ENCODE data around the gene AKAP9. TPM values are rescaled to one million over a fixed set of nuclear protein-coding genes. Genes with fewer than 3 reads are reported as not detected.
"Not testable (repeated sequence)": the region's sequence is repeated elsewhere in the genome, so short reads cannot be mapped to it uniquely, and the experiment has no call there.

AKAP9 gene
- total RNA-seq, 2 experiments from 2014 or later, result 21.8 to 23.6 TPM

DNA sequence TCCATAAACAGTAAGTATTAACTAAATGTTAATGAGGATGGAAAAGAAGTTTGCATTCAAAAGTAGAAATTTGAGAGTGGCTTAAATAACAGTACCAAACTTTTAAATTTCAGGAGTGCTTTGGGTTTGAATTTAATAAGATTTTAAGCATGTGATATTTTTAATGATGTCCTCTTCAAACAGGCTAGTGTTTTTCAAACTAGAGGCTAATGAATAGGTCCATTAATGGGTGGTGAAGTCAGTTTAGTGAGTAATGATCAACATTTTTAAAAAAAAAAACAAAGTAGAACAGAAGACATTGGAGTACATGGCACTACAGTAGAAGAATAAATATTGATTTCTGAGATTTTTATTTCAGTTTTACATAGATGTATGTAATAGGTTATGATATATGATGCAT, 72.9 kb downstream of the AKAP9 start:
- Mint-ChIP-seq H3K27me3 (no peaks in the 10 kb centered on the region), H3K27ac (no peak overlapping the region)

DNA sequence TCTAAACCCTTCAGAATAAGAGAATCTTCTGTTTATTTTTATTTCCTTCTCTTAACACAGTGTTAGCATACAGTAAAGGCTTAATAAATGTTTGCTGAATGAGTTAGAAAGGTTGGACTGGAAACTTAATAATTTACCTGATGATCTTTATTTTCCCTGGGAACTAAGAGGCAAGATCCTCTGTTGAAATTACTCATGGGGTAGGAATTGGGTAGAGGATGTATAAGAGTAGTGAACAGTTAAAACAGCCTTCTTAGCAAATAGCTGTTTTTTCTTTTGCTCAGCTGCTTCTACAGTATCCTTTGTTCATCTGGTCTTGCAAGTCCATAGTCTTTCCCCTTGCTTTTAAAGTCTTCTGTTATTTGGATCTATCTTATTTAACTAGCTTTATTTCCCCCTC, 80.0 kb downstream of the AKAP9 start:
- H3K27me3 Mint-ChIP-seq, result no peaks in the 10 kb centered on the region
- no peaks in the 10 kb centered on the region for H3K4me1 Mint-ChIP-seq
- H3K36me3 Mint-ChIP-seq, result peaks cover 15% of the 10 kb centered on the region
- H3K4me3 Mint-ChIP-seq, result no peak overlapping the region
- H3K9me3 Mint-ChIP-seq, result no peaks in the 10 kb centered on the region
- H3K27ac Mint-ChIP-seq, result no peak overlapping the region
- no peak for DNase-seq

More for the DNA sequence above, 72.9 kb downstream of the AKAP9 start:
- H3K4me1 Mint-ChIP-seq, result no peaks in the 10 kb centered on the region
- peaks cover 9% of the 10 kb centered on the region for H3K9me3 Mint-ChIP-seq
- DNase-seq, result no peak
- peaks cover 25% of the 10 kb centered on the region for H3K36me3 Mint-ChIP-seq
- no peak overlapping the region for H3K4me3 Mint-ChIP-seq

DNA sequence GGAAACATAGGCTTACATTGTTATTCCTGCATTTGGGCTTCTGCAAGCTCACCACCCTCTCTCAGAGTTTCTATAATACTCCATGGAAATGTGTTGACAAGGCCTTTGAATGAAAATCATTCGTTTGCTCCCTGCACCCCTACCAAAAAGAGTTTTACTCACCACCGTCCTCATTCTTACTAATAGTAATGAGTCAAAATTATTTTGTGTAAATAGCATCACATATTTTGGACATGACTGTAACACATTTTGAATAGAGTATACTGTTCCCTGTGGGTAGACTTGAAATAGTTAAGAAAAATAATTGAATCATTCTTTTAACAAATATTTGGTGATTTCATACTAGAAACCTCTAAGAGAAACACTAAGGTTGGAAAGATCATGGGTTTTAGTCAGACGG, 84.6 kb downstream of the AKAP9 start:
- Mint-ChIP-seq H3K9me3 (peaks cover 2% of the 10 kb centered on the region), H3K27ac (no peak overlapping the region), H3K36me3 (peaks cover 32% of the 10 kb centered on the region), H3K4me1 (no peaks in the 10 kb centered on the region), H3K4me3 (no peak overlapping the region), H3K27me3 (no peaks in the 10 kb centered on the region)
- DNase-seq, result no peak

DNA sequence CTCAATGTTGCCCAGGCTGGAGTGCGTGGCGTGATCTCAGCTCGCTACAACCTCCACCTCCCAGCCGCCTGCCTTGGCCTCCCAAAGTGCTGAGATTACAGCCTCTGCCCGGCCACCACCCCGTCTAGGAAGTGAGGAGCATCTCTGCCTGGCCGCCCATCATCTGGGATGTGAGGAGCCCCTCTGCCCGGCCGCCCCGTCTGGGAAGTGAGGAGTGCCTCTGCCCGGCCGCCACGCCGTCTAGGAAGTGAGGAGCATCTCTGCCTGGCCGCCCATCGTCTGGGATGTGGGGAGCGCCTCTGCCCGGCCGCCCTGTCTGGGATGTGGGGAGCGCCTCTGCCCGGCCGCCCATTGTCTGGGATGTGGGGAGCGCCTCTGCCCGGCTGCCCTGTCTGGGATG, 86.0 kb downstream of the AKAP9 start:
- H3K27ac Mint-ChIP-seq, H3K4me1 Mint-ChIP-seq, H3K4me3 Mint-ChIP-seq, H3K9me3 Mint-ChIP-seq, H3K27me3 Mint-ChIP-seq, DNase-seq: not testable (repeated sequence)
- H3K36me3 Mint-ChIP-seq, result peaks cover 34% of the 10 kb centered on the region

DNA sequence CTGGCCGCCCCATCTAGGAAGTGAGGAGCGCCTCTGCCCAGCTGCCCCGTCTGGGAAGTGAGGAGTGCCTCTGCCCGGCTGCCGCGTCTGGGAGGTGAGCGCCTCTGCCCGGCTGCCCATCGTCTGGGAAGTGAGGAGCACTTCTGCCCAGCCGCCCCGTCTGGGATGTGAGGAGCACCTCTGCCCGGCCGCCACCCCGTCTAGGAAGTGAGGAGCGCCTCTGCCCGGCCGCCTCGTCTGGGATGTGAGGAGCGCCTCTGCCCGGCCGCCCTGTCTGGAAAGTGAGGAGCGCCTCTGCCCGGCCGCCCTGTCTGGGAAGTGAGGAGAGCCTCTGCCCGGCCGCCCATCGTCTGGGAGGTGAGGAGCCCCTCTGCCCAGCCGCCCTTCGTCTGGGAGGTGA, 86.5 kb downstream of the AKAP9 start:
- H3K27me3 Mint-ChIP-seq, H3K9me3 Mint-ChIP-seq, DNase-seq, H3K4me3 Mint-ChIP-seq, H3K4me1 Mint-ChIP-seq, H3K27ac Mint-ChIP-seq: not testable (repeated sequence)
- peaks cover 39% of the 10 kb centered on the region for H3K36me3 Mint-ChIP-seq

DNA sequence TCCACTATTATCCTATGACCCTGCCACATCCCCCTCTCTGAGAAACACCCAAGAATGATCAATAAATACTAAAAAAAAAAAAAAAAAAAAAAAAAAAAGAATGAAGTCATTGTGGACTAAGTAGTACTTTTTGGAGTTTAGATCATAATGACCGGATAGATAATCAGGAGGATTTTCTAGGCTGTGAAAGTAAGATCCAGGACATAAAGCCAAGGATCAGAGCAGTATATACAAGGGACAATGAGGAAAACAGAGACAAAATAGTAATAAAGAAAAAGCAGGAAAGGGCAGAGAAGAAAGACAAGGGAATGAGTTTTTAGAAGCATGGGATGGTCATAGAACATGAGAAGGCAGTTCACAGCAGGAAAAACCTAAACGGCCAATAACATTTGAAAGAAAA, 87.6 kb downstream of the AKAP9 start:
- Mint-ChIP-seq H3K4me3 (no peak overlapping the region), H3K27me3 (no peaks in the 10 kb centered on the region), H3K27ac (no peak overlapping the region), H3K9me3 (peaks cover 2% of the 10 kb centered on the region), H3K4me1 (no peaks in the 10 kb centered on the region), H3K36me3 (peaks cover 36% of the 10 kb centered on the region)
- no peak for DNase-seq

DNA sequence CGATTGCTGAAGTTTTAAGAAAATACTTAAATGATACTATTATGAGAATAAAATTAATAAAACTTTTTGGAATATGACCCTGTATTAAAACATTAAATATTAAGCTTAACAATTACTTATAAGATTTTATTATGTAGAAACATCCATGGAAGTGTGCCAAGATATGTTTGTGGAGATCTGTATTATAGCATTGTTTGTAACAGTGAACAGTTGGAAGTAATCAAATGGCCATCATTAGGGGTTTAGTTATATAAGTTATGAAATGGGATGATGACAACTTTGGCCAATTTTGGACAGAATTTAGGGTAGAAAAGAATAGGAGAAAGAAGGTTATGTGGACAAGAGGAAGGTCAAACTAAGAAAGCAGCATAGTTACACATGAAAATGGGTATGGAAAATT, 88.0 kb downstream of the AKAP9 start:
- Mint-ChIP-seq H3K27ac (no peak overlapping the region), H3K9me3 (peaks cover 2% of the 10 kb centered on the region), H3K27me3 (no peaks in the 10 kb centered on the region), H3K4me3 (no peak overlapping the region), H3K36me3 (peaks cover 32% of the 10 kb centered on the region), H3K4me1 (no peaks in the 10 kb centered on the region)
- DNase-seq, result no peak

DNA sequence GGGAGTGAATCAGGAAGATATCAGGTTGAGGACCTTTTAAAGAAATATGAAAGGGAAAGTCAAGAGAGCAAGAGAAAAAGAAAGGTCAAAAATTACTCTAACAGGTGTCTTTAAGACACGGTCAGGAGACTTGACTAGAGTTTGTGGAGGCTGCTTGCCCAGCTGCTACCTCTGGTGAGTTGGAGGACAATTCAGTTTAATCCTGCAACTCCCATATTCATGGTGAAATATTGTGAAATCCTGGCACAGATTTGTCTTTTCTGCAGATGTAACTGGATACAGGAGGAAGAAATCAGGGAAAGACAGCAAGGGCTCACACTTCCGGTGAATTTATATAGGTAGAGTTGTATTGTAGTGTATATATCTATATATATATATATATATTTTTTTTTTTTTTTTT, 93.5 kb downstream of the AKAP9 start:
- Mint-ChIP-seq H3K27ac (no peak overlapping the region), H3K4me3 (no peak overlapping the region), H3K9me3 (no peaks in the 10 kb centered on the region), H3K36me3 (peaks cover 14% of the 10 kb centered on the region), H3K27me3 (no peaks in the 10 kb centered on the region), H3K4me1 (no peaks in the 10 kb centered on the region)
- no peak for DNase-seq

DNA sequence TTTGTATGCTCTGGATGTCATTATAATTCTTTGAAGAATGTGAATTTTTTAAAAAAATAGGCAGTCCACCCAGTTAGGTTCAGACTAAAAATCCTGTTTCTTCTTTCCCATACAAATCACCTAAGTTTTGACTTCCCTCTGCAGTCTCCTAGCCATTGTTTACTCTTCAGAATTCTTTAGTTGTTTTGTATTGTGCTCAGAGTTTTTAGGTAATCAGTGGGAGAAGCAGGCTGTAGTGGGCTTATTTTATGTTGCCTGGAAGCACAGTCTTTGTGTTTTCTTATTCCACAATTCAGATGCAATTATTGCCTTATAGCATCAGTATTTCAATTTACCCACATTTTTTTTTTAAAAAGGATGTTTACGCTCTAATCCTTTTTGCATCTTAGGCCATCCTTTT, 94.9 kb downstream of the AKAP9 start:
- DNase-seq, result no peak
- H3K27ac Mint-ChIP-seq, result no peak overlapping the region

DNA sequence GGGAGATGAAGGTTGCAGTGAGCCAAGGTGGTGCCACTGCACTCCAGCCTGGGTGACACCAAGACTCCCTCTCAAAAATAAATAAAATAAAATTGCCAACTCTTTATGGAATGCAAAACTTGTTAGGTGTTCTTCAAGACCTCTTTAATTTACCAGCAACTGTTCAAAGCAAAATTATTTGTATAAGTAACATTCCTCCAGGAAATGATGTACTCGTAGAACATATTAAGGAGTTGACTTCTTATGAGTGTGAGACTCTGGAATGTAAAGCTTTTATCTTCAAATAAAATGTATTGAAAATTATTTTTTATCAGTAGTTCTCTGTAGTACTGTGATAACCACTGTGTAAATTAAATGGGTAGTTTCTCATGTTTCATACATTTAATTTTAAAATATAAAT, 99.2 kb downstream of the AKAP9 start:
- Mint-ChIP-seq H3K27ac (no peak overlapping the region), H3K4me3 (no peak overlapping the region), H3K27me3 (no peaks in the 10 kb centered on the region), H3K9me3 (no peaks in the 10 kb centered on the region), H3K4me1 (no peaks in the 10 kb centered on the region), H3K36me3 (peaks cover 1% of the 10 kb centered on the region)
- DNase-seq, result no peak

More for the DNA sequence above, 94.9 kb downstream of the AKAP9 start:
- Mint-ChIP-seq H3K4me1 (no peaks in the 10 kb centered on the region), H3K4me3 (no peak overlapping the region), H3K9me3 (no peaks in the 10 kb centered on the region), H3K36me3 (peaks cover 13% of the 10 kb centered on the region), H3K27me3 (no peaks in the 10 kb centered on the region)

DNA sequence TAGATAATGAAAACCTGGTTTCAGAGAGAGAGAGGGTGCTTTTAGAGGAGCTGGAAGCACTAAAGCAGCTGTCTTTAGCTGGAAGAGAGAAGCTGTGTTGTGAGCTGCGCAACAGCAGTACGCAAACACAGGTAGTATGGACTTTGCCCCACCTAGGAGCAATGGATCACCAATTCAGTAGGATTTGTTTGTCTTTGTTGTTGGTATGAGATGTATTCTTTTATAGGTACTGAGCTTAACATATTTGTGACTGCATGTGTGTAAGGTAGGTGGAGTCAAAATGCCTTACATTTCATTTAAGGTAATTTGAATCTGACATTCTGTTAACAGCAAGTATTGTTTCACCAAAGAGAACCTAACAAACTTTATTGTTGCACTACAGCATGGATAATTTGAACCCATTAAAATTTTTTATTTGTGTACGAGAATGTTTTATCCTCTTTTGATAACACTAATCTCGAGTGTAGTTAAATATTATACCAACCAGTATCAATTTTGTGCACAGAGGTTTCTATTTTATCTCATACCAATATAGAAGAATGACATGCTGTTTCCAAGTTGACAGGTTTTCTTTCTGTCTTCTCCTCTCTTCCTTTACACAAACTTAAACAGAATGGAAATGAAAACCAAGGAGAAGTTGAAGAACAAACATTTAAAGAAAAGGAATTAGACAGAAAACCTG, 101.5 kb downstream of the AKAP9 start:
- H3K27me3 Mint-ChIP-seq, result no peaks in the 10 kb centered on the region
- no peaks in the 10 kb centered on the region for H3K9me3 Mint-ChIP-seq
- no peak overlapping the region for H3K4me3 Mint-ChIP-seq
- peaks cover 1% of the 10 kb centered on the region for H3K36me3 Mint-ChIP-seq
- no peaks in the 10 kb centered on the region for H3K4me1 Mint-ChIP-seq
- DNase-seq, result no peak
- no peak overlapping the region for H3K27ac Mint-ChIP-seq

DNA sequence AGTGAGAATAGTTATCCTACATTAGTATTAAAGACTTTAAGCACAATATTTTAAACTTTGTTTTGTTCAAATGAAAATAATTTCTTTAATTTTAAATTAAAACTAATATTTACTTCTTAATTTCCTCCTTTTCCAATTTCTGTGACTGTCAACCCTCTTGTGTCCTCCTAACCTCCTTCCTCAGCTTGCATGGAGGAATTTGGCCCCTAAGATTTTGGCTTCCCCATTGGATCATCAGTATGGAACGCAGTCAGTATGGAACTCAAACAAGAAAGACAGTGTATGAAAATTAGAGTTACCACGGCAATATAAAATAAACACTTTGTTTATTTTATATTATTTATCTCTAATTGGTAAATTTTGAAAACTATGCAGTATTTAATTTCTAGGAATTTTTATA, 102.4 kb downstream of the AKAP9 start:
- no peak overlapping the region for H3K27ac Mint-ChIP-seq
- H3K36me3 Mint-ChIP-seq, result peaks cover 1% of the 10 kb centered on the region

DNA sequence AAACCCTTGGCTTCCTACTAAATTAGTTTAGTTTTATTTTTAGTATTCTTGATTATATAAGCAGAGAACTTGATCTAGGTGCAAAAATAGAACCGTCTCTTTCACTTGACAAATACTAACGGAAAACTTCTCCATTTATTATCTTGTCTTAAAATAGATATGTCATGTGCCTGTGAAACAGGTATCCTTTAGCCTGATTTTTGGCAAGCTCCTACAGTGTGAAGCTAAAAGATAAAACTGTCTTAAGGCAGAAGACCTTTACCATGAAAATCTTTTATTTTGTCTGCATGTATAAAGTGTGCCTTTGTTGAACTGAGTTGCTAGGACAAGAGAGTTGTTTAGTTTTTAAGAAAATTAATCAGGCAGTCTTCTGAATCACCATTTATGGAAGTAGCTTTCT, 103.0 kb downstream of the AKAP9 start:
- Mint-ChIP-seq H3K4me1 (no peaks in the 10 kb centered on the region), H3K4me3 (no peak overlapping the region), H3K27ac (no peak overlapping the region), H3K9me3 (no peaks in the 10 kb centered on the region), H3K36me3 (peaks cover 1% of the 10 kb centered on the region), H3K27me3 (no peaks in the 10 kb centered on the region)
- no peak for DNase-seq

More for the DNA sequence above, 102.4 kb downstream of the AKAP9 start:
- no peak for DNase-seq
- H3K27me3 Mint-ChIP-seq, result no peaks in the 10 kb centered on the region
- H3K9me3 Mint-ChIP-seq, result no peaks in the 10 kb centered on the region
- H3K4me3 Mint-ChIP-seq, result no peak overlapping the region
- no peaks in the 10 kb centered on the region for H3K4me1 Mint-ChIP-seq

DNA sequence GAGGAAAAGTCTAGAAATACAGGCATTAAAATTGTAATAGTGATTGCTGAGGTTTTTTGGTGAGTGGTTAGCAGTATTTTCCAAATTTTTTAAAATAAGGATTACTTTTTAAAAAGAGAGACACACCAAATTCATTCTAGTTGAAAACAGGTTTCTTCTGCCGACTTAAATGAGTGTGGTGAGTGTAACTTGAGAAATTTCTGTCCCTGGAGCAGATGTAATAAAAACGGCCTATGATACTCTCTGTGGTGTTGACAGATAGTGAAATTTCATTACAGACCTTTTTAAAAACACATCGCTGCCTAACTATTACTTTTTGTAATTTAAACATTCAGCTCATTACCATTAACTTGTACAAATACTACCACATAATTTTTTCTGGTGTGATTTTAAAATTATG, 103.5 kb downstream of the AKAP9 start:
- no peaks in the 10 kb centered on the region for H3K9me3 Mint-ChIP-seq
- no peaks in the 10 kb centered on the region for H3K27me3 Mint-ChIP-seq
- no peaks in the 10 kb centered on the region for H3K4me1 Mint-ChIP-seq
- DNase-seq, result no peak
- peaks cover 3% of the 10 kb centered on the region for H3K36me3 Mint-ChIP-seq
- no peak overlapping the region for H3K4me3 Mint-ChIP-seq
- H3K27ac Mint-ChIP-seq, result no peak overlapping the region

DNA sequence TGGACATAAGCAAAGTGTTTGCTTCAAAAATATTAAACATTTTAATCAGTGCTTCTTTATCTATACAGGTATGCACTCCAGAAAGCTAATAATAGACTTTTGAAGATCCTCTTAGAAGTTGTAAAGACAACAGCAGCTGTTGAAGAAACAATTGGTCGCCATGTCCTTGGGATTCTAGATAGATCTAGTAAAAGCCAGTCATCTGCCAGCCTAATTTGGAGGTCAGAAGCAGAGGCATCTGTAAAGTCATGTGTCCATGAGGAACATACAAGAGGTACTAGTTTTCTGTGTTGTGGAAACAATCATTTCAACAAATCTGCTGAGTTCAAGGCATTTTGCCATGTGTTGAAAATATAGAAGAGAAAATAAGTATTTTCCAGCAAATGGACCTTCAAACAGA, 104.3 kb downstream of the AKAP9 start:
- H3K4me1 Mint-ChIP-seq, result no peaks in the 10 kb centered on the region
- no peaks in the 10 kb centered on the region for H3K9me3 Mint-ChIP-seq
- no peak overlapping the region for H3K27ac Mint-ChIP-seq
- DNase-seq, result no peak
- H3K27me3 Mint-ChIP-seq, result no peaks in the 10 kb centered on the region
- H3K36me3 Mint-ChIP-seq, result peaks cover 8% of the 10 kb centered on the region
- no peak overlapping the region for H3K4me3 Mint-ChIP-seq

DNA sequence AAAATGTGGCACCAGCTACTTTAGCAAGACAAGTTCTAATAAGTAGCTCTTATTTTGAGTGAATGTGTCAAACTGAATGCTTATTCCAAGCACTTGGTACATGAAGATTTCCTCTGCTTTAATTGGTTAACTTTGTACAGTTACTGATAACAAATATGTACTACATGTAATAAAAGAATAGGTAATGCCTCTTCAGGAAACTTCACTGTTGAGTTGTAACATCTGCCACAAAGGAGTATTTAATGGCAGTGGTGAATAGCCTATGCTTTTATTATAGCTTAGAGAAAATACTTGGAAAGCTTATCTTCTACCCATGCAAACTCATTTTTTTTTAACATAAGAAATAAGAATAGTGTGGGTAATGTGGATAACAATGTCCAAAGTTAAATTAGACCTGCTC, 111.0 kb downstream of the AKAP9 start:
- no peaks in the 10 kb centered on the region for H3K9me3 Mint-ChIP-seq
- no peaks in the 10 kb centered on the region for H3K27me3 Mint-ChIP-seq
- no peak for DNase-seq
- peaks cover 2% of the 10 kb centered on the region for H3K4me1 Mint-ChIP-seq
- H3K27ac Mint-ChIP-seq, result no peak overlapping the region
- H3K36me3 Mint-ChIP-seq, result peaks cover 12% of the 10 kb centered on the region
- H3K4me3 Mint-ChIP-seq, result no peak overlapping the region
